Right renal cortex interstitium (tissue), 3 donors: Measurements from ENCODE around the gene IER3. TPM values are rescaled to one million over a fixed set of nuclear protein-coding genes. Genes with fewer than 3 reads are reported as not detected.

Experiments used
- DNase-seq, 3 donors: peaks; one replicate each; pipeline ENCODE4 v3.0.0-alpha.2; 2013; ENCODE audit warnings: low read depth in 3 of 3, low spot score in 2 of 3
- polyA plus RNA-seq, 3 donors: library from polyadenylated mRNA; unstranded; fragments of 120-200 nt; gene quantifications; one replicate each; pipeline ENCODE4 v1.2.1, GENCODE V29; 2013; ENCODE audit not compliant: insufficient read length in 3 of 3

Gene IER3
- polyA plus RNA-seq, 3 donors = 17.9 to 24.5 (median 23.3) TPM

DNA sequence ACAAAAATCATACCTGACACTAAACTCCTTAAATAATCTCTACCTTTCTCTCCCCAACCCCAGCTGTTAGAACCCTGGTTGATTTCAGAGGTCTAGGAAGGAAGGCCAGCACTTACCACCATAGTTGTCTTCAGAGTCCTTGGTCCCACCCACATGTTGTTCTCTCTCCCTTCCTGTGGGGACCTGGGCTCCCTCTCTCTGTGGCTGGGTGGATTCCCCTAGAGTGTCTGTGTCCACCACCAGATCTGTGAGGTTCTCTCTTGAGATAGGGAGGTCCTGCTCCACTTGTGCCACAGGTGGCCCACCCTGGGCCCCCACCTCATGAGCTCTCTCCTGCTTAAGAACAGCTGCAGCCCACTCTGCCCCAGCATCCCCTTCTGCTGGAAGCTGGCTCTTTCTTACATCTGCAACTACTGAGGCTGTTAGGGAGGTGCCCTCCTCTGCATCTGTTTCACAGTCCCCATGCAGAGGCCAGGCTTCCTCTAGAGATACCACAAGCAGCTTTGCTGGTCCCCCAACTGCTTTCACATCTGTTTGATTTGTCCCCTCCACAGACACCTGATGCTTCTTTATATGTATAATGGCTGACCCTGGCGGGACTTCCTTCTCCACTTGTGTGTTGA is 32.5 kb downstream of the IER3 start:
- DNase-seq = no peak

DNA sequence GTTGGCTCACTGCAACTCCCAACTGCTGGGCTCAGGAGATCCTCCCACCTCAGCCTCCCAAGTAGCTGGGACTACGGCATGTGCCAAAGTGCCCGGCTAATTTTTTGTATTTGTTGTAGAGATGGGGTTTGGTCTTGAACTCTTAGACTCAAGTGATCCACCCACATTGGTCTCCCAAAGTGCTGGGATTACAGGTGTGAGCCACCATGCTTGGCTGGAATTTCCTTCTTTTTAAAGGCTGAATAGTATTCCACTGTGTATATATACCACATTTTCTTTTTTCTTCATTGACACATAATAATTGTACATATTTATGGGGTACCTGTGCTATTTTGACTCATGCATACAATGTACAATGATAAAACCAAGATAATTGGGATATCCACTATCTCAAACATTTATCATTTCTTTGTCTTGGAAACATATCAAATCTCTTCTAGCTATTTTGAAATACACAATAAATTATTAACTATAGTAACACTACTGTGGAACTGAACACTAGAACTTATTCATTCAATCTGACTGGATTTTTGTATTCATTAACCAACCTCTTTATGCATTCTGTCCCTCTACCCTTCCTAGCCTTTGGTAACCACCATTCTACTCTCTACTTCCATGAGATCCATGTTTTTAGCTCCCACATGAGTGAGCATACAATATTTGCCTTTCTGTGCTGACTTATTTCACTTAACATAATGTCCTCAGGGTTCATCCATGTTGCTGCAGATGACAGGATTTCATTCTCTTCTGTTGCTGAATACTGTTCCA is 35.1 kb downstream of the IER3 start:
- no peak for DNase-seq

- no peak for DNase-seq
These were observed 37.0 kb downstream of the IER3 start for GRCh38 chr6:30707281-30707850.

DNA sequence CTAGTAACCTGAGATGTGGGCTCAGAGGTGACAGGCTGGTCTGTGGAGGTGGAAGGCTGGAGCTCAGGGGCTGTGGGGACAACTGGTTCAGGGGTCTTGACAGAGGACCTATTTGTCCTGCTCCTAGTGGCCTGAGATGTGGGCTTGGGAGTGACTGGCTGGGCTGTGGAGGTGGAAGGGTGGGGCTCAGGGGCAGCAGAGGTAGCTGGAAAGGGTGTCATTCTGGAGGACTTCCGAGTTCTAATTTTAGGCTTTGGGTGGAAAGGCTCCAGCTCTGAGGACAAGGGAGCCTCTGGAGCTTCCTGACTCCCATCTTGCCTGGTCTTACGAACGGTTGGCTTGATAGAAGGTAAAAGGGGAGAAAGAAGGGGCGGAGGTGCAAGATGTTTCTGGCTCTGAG is 38.7 kb downstream of the IER3 start:
- DNase-seq = no peak

DNA sequence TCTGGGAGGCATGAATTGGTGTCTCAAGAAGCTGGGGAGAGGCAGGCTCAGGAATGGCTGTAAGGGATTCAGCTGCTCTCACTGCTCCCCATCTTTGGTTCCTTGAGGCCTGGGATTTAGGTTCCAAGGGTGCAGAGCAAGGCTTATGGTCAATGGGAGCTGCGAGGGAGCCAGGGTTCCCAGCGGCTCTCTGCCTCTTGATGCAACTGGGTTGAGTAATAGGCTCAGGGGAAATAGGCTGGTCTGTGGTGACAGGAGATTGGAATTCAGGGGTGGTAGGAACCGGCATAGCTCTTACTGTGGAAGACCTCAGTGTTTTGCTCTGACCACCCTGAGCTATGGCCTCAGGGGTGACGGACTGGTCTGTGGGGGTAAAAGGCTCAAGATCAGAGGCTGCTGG is 40.5 kb downstream of the IER3 start:
- DNase-seq = no peak

GRCh38 chr6:30703011-30703410 is 41.3 kb downstream of the IER3 start:
- no peak for DNase-seq

GRCh38 chr6:30700340-30700739 is 44.0 kb downstream of the IER3 start:
- no peak for DNase-seq

DNA sequence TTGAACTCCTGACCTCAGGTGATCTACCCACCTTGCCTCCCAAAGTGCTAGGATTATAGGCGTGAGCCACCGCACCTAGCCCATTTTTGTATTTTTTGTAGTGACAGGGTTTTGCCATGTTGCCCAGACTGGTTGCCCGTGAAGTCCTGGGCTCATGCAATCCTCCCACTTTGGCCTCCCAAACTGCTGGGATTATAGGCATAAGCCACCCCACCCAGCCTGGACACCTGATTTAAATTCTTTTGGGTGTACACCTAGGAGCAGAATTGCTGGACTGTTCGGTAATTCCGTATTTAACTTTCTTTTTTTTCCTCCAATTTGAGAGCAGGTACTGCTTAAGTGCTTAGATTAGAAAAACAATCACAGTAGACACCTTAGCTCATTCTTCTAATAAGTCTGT is 47.9 kb downstream of the IER3 start:
- DNase-seq = no peak

Other genes with a start within 250 kb of the IER3 start
- gene GNL1, start 188.1 kb downstream of the IER3 start, polyA plus RNA-seq = 10 to 100 TPM; 75.7 to 89.8 (median 80.4) TPM
- gene PRR3, start 187.3 kb downstream of the IER3 start, polyA plus RNA-seq = 10 to 100 TPM; 29.5 to 31.5 (median 30.2) TPM
- gene ABCF1, start 173.1 kb downstream of the IER3 start, polyA plus RNA-seq = 10 to 100 TPM; 71.2 to 76.2 (median 73.3) TPM
- 10 to 100 TPM; 48.0 to 51.6 (median 48.1) TPM for gene PPP1R10, start 127.3 kb downstream of the IER3 start, polyA plus RNA-seq
- gene MRPS18B, start 126.7 kb downstream of the IER3 start, polyA plus RNA-seq = 10 to 100 TPM; 63.7 to 66.9 (median 65.8) TPM
- gene ATAT1, start 117.7 kb downstream of the IER3 start, polyA plus RNA-seq = 10 to 100 TPM; 26.7 to 31.8 (median 29.2) TPM
- gene C6orf136, start 97.4 kb downstream of the IER3 start, polyA plus RNA-seq = 10 to 100 TPM; 17.3 to 19.6 (median 17.5) TPM
- 10 to 100 TPM; 43.5 to 46.2 (median 45.6) TPM for gene DHX16, start 71.5 kb downstream of the IER3 start, polyA plus RNA-seq
- gene PPP1R18, start 57.9 kb downstream of the IER3 start, polyA plus RNA-seq = 10 to 100 TPM; 34.4 to 38.4 (median 34.4) TPM
- 10 to 100 TPM; 32.5 to 33.4 (median 33.0) TPM for gene NRM, start 53.6 kb downstream of the IER3 start, polyA plus RNA-seq
- gene MDC1, start 27.3 kb downstream of the IER3 start, polyA plus RNA-seq = 10 to 100 TPM; 33.5 to 43.4 (median 35.6) TPM
- 1,000 to 10,000 TPM; 1,231 to 1,298 (median 1,262) TPM for gene TUBB, start 24.2 kb downstream of the IER3 start, polyA plus RNA-seq
- 100 to 1,000 TPM; 134 to 154 (median 141) TPM for gene FLOT1, start 1.9 kb downstream of the IER3 start, polyA plus RNA-seq
- gene DDR1, start 140.0 kb upstream of the IER3 start, polyA plus RNA-seq = 100 to 1,000 TPM; 139 to 163 (median 149) TPM
- 10 to 100 TPM; 36.1 to 44.6 (median 37.2) TPM for gene GTF2H4, start 163.7 kb upstream of the IER3 start, polyA plus RNA-seq
- 10 to 100 TPM; 25.6 to 35.0 (median 30.1) TPM for gene VARS2, start 169.7 kb upstream of the IER3 start, polyA plus RNA-seq
- 1 to 10 TPM in 2 of 3 donors, under 1 TPM in 1; 0.29 to 1.2 (median 1.1) TPM for gene SFTA2, start 187.6 kb upstream of the IER3 start, polyA plus RNA-seq
- gene MUCL3, start 196.4 kb upstream of the IER3 start, polyA plus RNA-seq = under 1 TPM; 0.03 to 0.07 (median 0.06) TPM
- gene MUC21, start 239.2 kb upstream of the IER3 start, polyA plus RNA-seq = not detected